ENCODE measurements around the gene CDH26. TPM values are rescaled to one million over a fixed set of nuclear protein-coding genes. Genes with fewer than 3 reads are reported as not detected.

CDH26 gene
- total and polyA plus RNA-seq, 2 of the 13 experiments (the other 11 are each of a cell fraction or from before 2014, with no cell fraction given) = 0.40 to 1.1 TPM

- WGBS (ENCODE audit: low lambda C conversion rate) = 46% methylated on average over 5 of the region's 5 CpGs
- TF ChIP-seq ZNF230 (CRISPR knock-in tag; IDR thresholded peaks at IDR 0.05) = no peak
- TF ChIP-seq CREB1 (IDR thresholded peaks at IDR 0.05) = peak; percentile 70
- no peak for TF ChIP-seq CREB1 (CRISPR knock-in tag; IDR thresholded peaks at IDR 0.05)
- no peak overlapping the region for H3K9ac ChIP-seq (ENCODE audit: insufficient read depth, low read depth, low read length)
- BruUV-seq (replicated peaks) = no TSS peak
- no peaks in the 10 kb centered on the region for H3K79me2 ChIP-seq (ENCODE audit: insufficient read depth, low read length)
- POLR2A ChIA-PET = no interaction called here
- ATAC-seq = no peak
- H3K36me3 ChIP-seq (replicated peaks in 1 of 2; ENCODE audit: control insufficient read depth in 1 of 2, insufficient read depth in 2 of 2, low read length in 2 of 2) = no peaks in the 10 kb centered on the region
- CTCF ChIA-PET (ENCODE audit: low intra/inter-chr PET ratio, low total read pairs) = no interaction called here
- no peak overlapping the region for H2AFZ ChIP-seq (ENCODE audit: low read length)
- intact Hi-C loops (cut with micrococcal nuclease; ENCODE audit: unreplicated experiment) = no loop called here
- no peak for DNase-seq (ENCODE audit: low spot score)
- H3K27ac ChIP-seq (ENCODE audit: extremely low read length, insufficient read depth, low read length) = no peak overlapping the region
- H3K27me3 ChIP-seq (ENCODE audit: control insufficient read depth in 1 of 2, insufficient read depth in 2 of 2, low read length in 2 of 2) = no peaks in the 10 kb centered on the region
- H3K4me1 ChIP-seq (ENCODE audit: insufficient read depth, low read length) = no peaks in the 10 kb centered on the region
- no peaks in the 10 kb centered on the region for H4K20me1 ChIP-seq (ENCODE audit: insufficient read depth, low read length)
- H3K9me3 ChIP-seq (ENCODE audit: low read length) = no peaks in the 10 kb centered on the region
- no peak overlapping the region for H3K4me2 ChIP-seq (ENCODE audit: low read depth, low read length)
- no peak for FAIRE-seq
- no peak overlapping the region for H3K4me3 ChIP-seq (replicated peaks in 1 of 3; ENCODE audit: insufficient read depth in 1 of 3, low read depth in 2 of 3, low read length in 3 of 3)
- in situ Hi-C loops (cut with HindIII; ENCODE audit: extremely low pct_ligation_motif_present, low pct_unique_long_range_greater_than_20kb) = no loop called here
Observed at GRCh38 chr20:59994697-59995122, 36.5 kb downstream of the CDH26 start.

DNA sequence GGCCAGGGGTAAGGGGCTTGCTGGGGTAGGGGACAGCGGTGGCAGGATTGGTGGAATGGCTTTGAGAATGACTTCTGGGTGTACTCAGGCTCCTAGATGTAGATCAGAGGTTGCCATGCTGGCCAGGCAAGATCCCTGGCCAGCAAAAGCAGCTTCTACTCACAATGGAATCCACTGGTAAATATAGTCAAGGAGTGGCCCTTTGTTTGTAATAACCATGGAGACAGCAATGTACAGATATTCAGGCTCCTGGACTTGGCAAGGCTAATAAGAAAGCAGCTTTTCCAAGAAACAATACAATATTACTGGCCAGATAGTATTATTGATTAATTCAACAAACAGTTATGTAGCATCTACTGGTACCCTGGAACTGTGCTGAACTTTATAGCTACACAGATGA is 37.9 kb downstream of the CDH26 start:
- ChIA-PET POLR2A (no interaction called here), CTCF (ENCODE audit: low intra/inter-chr PET ratio, low total read pairs) (no interaction called here)
- no TSS peak for BruUV-seq (replicated peaks)
- ATAC-seq (no peak), FAIRE-seq (no peak), DNase-seq (ENCODE audit: low spot score) (no peak)
- Histone ChIP-seq H3K9me3 (ENCODE audit: low read length) (no peaks in the 10 kb centered on the region), H3K27me3 (ENCODE audit: control insufficient read depth in 1 of 2, insufficient read depth in 2 of 2, low read length in 2 of 2) (no peaks in the 10 kb centered on the region; a peak in 2 of 5 replicates), H3K27ac (ENCODE audit: extremely low read length, insufficient read depth, low read length) (no peak overlapping the region), H4K20me1 (ENCODE audit: insufficient read depth, low read length) (no peaks in the 10 kb centered on the region), H3K79me2 (ENCODE audit: insufficient read depth, low read length) (no peaks in the 10 kb centered on the region), H3K4me3 (replicated peaks in 1 of 3; ENCODE audit: insufficient read depth in 1 of 3, low read depth in 2 of 3, low read length in 3 of 3) (no peak overlapping the region), H3K4me2 (ENCODE audit: low read depth, low read length) (no peak overlapping the region), H3K4me1 (ENCODE audit: insufficient read depth, low read length) (no peaks in the 10 kb centered on the region), H2AFZ (ENCODE audit: low read length) (no peak overlapping the region), H3K9ac (ENCODE audit: insufficient read depth, low read depth, low read length) (no peak overlapping the region), H3K36me3 (replicated peaks in 1 of 2; ENCODE audit: control insufficient read depth in 1 of 2, insufficient read depth in 2 of 2, low read length in 2 of 2) (no peaks in the 10 kb centered on the region)
- intact Hi-C loops (cut with micrococcal nuclease; ENCODE audit: unreplicated experiment) = no loop called here
- 14% methylated on average over 1 of the region's 1 CpG for WGBS (ENCODE audit: low lambda C conversion rate)
- in situ Hi-C loops (cut with HindIII; ENCODE audit: extremely low pct_ligation_motif_present, low pct_unique_long_range_greater_than_20kb) = no loop called here
- TF ChIP-seq, protein P1, sequence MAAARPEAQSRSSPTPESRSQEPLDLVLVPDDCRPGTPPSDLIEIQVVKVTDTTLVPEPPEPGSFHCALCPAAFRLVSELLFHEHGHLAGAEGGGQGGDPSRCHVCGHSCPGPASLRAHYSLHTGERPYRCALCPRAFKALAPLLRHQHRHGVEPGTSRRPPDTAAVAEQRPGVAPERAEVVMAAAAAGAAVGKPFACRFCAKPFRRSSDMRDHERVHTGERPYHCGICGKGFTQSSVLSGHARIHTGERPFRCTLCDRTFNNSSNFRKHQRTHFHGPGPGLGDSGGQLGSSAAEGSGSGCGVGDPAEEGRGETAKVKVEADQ (CRISPR knock-in tag; IDR thresholded peaks at IDR 0.05; ENCODE audit: borderline replicate concordance) = no peak
- no peak for TF ChIP-seq ZNF883 (CRISPR knock-in tag; IDR thresholded peaks at IDR 0.05; ENCODE audit: not compliant biosample characterization)
- no peak for TF ChIP-seq ZNF580 (CRISPR knock-in tag; IDR thresholded peaks at IDR 0.05; ENCODE audit: borderline replicate concordance, low read depth)
- no peak for TF ChIP-seq ADNP (CRISPR knock-in tag; IDR thresholded peaks at IDR 0.05)
- TF ChIP-seq ZNF446 (CRISPR knock-in tag; IDR thresholded peaks at IDR 0.05) = no peak
- no peak for TF ChIP-seq WIZ (CRISPR knock-in tag; IDR thresholded peaks at IDR 0.05)
- TF ChIP-seq SPEN (CRISPR knock-in tag; IDR thresholded peaks at IDR 0.05; ENCODE audit: low read depth) = no peak
- no peak for TF ChIP-seq MZF1 (CRISPR knock-in tag; IDR thresholded peaks at IDR 0.05; ENCODE audit: borderline replicate concordance)
- no peak for TF ChIP-seq HCFC1 (IDR thresholded peaks at IDR 0.05; ENCODE audit: low read depth, low read length)
- TF ChIP-seq TAF15 (IDR thresholded peaks at IDR 0.05; ENCODE audit: low read depth, low read length, poor library complexity, severe bottlenecking) = no peak
- no peak for TF ChIP-seq SALL1 (CRISPR knock-in tag; IDR thresholded peaks at IDR 0.05)
- TF ChIP-seq NCOA5 (CRISPR knock-in tag; IDR thresholded peaks at IDR 0.05) = no peak
- TF ChIP-seq PRMT3 (CRISPR knock-in tag; IDR thresholded peaks at IDR 0.05; ENCODE audit: borderline replicate concordance, low read depth) = no peak

All from HepG2 (cell line).